BLaER1 (cell line): Measurements from ENCODE around the gene LRRC23.
A peak's percentile ranks its signal among the peaks of the same experiment; 100 is the strongest.

Experiments used
- H3K27ac ChIP-seq: shearing (Covaris generic); formaldehyde crosslinking; 2 replicates; pipeline ENCODE4 v1.8.1; 2022
- H3K27me3 ChIP-seq: shearing (Covaris generic); formaldehyde crosslinking; 2 replicates; pipeline ENCODE4 v1.8.1; 2022
- H3K36me3 ChIP-seq: shearing (Covaris generic); formaldehyde crosslinking; 2 replicates; pipeline ENCODE4 v1.8.1; 2022
- H3K4me1 ChIP-seq: shearing (Covaris generic); formaldehyde crosslinking; 2 replicates; pipeline ENCODE4 v1.8.1; 2022
- H3K4me2 ChIP-seq: shearing (Covaris generic); formaldehyde crosslinking; 2 replicates; pipeline ENCODE4 v1.8.1; 2022
- H3K4me3 ChIP-seq: shearing (Covaris generic); formaldehyde crosslinking; 2 replicates; pipeline ENCODE4 v1.8.1; 2022
- H3K9ac ChIP-seq: shearing (Covaris generic); formaldehyde crosslinking; 2 replicates; pipeline ENCODE4 v1.8.1; 2022
- H3K9me3 ChIP-seq: shearing (Covaris generic); formaldehyde crosslinking; 2 replicates; pipeline ENCODE4 v1.8.1; 2022
- H4K20me1 ChIP-seq: shearing (Covaris generic); formaldehyde crosslinking; 2 replicates; pipeline ENCODE4 v1.8.1; 2022
- Cebpa-rat ChIP-seq: shearing (Covaris generic); IDR thresholded peaks from 2 replicates; pipeline ENCODE4 v1.8.1; 2022

LRRC23 gene

DNA sequence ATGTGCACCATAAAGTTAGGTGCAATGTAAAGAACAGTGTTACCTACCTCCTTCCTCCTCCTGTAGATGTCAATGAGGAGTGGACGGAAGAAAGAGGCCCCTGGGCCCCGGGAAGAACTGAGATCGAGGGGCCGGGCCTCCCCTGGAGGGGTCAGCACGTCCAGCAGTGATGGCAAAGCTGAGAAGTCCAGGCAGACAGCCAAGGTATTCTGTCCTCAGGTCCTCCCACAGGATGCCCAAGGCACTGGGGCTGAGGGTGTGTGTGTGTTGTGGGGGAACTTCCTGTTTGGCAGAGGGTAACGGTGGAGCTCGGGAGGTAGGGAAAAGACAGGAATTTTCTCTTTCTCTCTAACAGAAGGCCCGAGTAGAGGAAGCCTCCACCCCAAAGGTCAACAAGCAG lies 29.5 kb downstream of the LRRC23 start:
- Histone ChIP-seq H4K20me1 (peaks cover 61% of the 10 kb centered on the region), H3K4me2 (peak overlapping the region; percentile 32), H3K27ac (peak overlapping the region; percentile 26; the same call in 1 of the 2 replicates), H3K4me1 (peaks cover 88% of the 10 kb centered on the region), H3K9ac (peak overlapping the region; percentile 55; the same call in 1 of the 2 replicates), H3K27me3 (no peaks in the 10 kb centered on the region), H3K36me3 (peaks cover 51% of the 10 kb centered on the region), H3K4me3 (no peak overlapping the region), H3K9me3 (no peaks in the 10 kb centered on the region)
- TF ChIP-seq Cebpa-rat = no peak

DNA sequence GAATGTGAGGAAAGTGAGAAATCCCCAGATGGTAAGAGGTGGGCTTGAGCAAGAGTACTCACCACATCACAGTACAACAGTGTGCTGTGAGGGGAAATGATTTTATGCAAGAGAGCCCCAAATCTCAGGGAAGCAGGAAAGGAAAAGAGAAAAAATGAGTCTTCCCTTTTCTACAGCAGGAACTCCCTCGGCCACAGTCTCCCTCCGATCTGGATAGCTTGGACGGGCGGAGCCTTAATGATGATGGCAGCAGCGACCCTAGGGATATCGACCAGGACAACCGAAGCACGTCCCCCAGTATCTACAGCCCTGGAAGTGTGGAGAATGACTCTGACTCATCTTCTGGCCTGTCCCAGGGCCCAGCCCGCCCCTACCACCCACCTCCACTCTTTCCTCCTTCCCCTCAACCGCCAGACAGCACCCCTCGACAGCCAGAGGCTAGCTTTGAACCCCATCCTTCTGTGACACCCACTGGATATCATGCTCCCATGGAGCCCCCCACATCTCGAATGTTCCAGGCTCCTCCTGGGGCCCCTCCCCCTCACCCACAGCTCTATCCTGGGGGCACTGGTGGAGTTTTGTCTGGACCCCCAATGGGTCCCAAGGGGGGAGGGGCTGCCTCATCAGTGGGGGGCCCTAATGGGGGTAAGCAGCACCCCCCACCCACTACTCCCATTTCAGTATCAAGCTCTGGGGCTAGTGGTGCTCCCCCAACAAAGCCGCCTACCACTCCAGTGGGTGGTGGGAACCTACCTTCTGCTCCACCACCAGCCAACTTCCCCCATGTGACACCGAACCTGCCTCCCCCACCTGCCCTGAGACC lies 31.0 kb downstream of the LRRC23 start:
- Histone ChIP-seq H3K27me3 (no peaks in the 10 kb centered on the region), H3K4me3 (no peak overlapping the region), H3K4me1 (peaks cover 73% of the 10 kb centered on the region), H3K9me3 (no peaks in the 10 kb centered on the region), H3K4me2 (peak overlapping the region; percentile 99), H3K27ac (peak overlapping the region; percentile 99), H3K9ac (peak overlapping the region; percentile 99; the same call in 1 of the 2 replicates), H3K36me3 (peaks cover 60% of the 10 kb centered on the region), H4K20me1 (peaks cover 48% of the 10 kb centered on the region)
- no peak for TF ChIP-seq Cebpa-rat

DNA sequence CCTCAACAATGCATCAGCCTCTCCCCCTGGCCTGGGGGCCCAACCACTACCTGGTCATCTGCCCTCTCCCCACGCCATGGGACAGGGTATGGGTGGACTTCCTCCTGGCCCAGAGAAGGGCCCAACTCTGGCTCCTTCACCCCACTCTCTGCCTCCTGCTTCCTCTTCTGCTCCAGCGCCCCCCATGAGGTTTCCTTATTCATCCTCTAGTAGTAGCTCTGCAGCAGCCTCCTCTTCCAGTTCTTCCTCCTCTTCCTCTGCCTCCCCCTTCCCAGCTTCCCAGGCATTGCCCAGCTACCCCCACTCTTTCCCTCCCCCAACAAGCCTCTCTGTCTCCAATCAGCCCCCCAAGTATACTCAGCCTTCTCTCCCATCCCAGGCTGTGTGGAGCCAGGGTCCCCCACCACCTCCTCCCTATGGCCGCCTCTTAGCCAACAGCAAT lies 31.6 kb downstream of the LRRC23 start:
- TF ChIP-seq Cebpa-rat = no peak
- H4K20me1 ChIP-seq = peaks cover 43% of the 10 kb centered on the region
- peak overlapping the region; percentile 99 for H3K27ac ChIP-seq
- H3K9me3 ChIP-seq = no peaks in the 10 kb centered on the region
- peak overlapping the region; percentile 93 for H3K4me3 ChIP-seq
- peaks cover 68% of the 10 kb centered on the region for H3K4me1 ChIP-seq
- H3K4me2 ChIP-seq = peak overlapping the region; percentile 99
- peaks cover 67% of the 10 kb centered on the region for H3K36me3 ChIP-seq
- peak overlapping the region; percentile 99 for H3K9ac ChIP-seq
- H3K27me3 ChIP-seq = no peaks in the 10 kb centered on the region

GRCh38 chr12:6936636-6937480 lies 32.2 kb downstream of the LRRC23 start:
- H3K9ac ChIP-seq = peak overlapping the region; percentile 99
- H3K36me3 ChIP-seq = peaks cover 73% of the 10 kb centered on the region

GRCh38 chr12:6937481-6938352 lies 33.1 kb downstream of the LRRC23 start:
- Histone ChIP-seq H3K4me2 (peak overlapping the region; percentile 99), H3K9ac (peak overlapping the region; percentile 99), H3K4me3 (peak overlapping the region; percentile 93), H3K36me3 (peaks cover 74% of the 10 kb centered on the region), H3K4me1 (peaks cover 67% of the 10 kb centered on the region), H3K27me3 (no peaks in the 10 kb centered on the region), H4K20me1 (peaks cover 29% of the 10 kb centered on the region; the same call in 1 of the 2 replicates), H3K27ac (peak overlapping the region; percentile 99), H3K9me3 (no peaks in the 10 kb centered on the region)
- TF ChIP-seq Cebpa-rat = no peak

More at GRCh38 chr12:6936636-6937480, 32.2 kb downstream of the LRRC23 start:
- Histone ChIP-seq H3K4me2 (peak overlapping the region; percentile 99), H3K9me3 (no peaks in the 10 kb centered on the region), H3K4me1 (peaks cover 67% of the 10 kb centered on the region), H3K4me3 (peak overlapping the region; percentile 93), H3K27me3 (no peaks in the 10 kb centered on the region), H3K27ac (peak overlapping the region; percentile 99), H4K20me1 (peaks cover 37% of the 10 kb centered on the region)
- no peak for TF ChIP-seq Cebpa-rat

DNA sequence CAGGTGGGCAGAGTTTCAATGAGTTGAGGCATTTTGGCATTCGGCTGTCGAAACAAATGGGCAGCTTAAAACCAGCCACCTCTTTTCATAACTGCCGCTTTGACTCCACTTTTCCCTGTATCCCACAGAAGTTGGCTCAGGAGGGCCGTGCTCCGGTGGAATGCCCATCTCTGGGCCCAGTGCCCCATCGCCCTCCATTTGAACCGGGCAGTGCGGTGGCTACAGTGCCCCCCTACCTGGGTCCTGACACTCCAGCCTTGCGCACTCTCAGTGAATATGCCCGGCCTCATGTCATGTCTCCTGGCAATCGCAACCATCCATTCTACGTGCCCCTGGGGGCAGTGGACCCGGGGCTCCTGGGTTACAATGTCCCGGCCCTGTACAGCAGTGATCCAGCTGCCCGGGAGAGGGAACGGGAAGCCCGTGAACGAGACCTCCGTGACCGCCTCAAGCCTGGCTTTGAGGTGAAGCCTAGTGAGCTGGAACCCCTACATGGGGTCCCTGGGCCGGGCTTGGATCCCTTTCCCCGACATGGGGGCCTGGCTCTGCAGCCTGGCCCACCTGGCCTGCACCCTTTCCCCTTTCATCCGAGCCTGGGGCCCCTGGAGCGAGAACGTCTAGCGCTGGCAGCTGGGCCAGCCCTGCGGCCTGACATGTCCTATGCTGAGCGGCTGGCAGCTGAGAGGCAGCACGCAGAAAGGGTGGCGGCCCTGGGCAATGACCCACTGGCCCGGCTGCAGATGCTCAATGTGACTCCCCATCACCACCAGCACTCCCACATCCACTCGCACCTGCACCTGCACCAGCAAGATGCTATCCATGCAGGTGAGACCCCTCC lies 34.0 kb downstream of the LRRC23 start:
- H3K4me3 ChIP-seq = peak overlapping the region; percentile 93
- H3K9me3 ChIP-seq = no peaks in the 10 kb centered on the region
- H3K4me2 ChIP-seq = peak overlapping the region; percentile 99
- peak overlapping the region; percentile 99 for H3K9ac ChIP-seq
- H3K27me3 ChIP-seq = no peaks in the 10 kb centered on the region
- no peak for TF ChIP-seq Cebpa-rat
- H4K20me1 ChIP-seq = peaks cover 20% of the 10 kb centered on the region; the same call in 1 of the 2 replicates
- H3K4me1 ChIP-seq = peaks cover 68% of the 10 kb centered on the region
- peak overlapping the region; percentile 99 for H3K27ac ChIP-seq
- H3K36me3 ChIP-seq = peaks cover 66% of the 10 kb centered on the region

DNA sequence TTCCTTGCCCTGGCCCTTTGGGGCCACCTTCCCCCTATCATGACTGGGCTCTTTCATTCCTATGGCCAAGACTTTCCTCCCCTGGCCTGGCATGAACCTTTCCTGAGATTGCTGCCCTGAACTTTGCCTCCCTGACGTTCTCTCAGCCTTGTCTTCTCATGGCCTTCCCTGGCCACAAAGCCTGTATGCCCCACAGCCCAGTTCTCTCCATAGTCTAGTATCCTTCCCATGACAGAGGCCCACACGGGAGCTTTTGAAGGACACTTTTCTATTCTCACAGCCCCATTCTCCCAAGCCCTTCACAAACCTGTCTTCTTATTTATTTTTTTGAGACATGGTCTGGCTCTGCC lies 34.5 kb downstream of the LRRC23 start:
- Histone ChIP-seq H3K9me3 (no peaks in the 10 kb centered on the region), H3K4me2 (no peak overlapping the region), H3K4me3 (no peak overlapping the region), H3K27ac (peak overlapping the region; percentile 99), H3K36me3 (peaks cover 60% of the 10 kb centered on the region), H3K9ac (peak overlapping the region; percentile 99; the same call in 1 of the 2 replicates), H3K4me1 (peaks cover 62% of the 10 kb centered on the region), H4K20me1 (peaks cover 14% of the 10 kb centered on the region; the same call in 1 of the 2 replicates), H3K27me3 (no peaks in the 10 kb centered on the region)
- no peak for TF ChIP-seq Cebpa-rat

GRCh38 chr12:6941267-6941666 lies 36.6 kb downstream of the LRRC23 start:
- H3K27me3 ChIP-seq = no peaks in the 10 kb centered on the region
- H3K4me2 ChIP-seq = no peak overlapping the region
- no peak overlapping the region for H3K4me3 ChIP-seq
- no peak for TF ChIP-seq Cebpa-rat
- no peak overlapping the region; the same call in 1 of the 2 replicates for H3K27ac ChIP-seq
- 0 out of 2 replicates have a peak overlapping the region, but pooled peaks have one; percentile 30 for H3K9ac ChIP-seq
- H3K36me3 ChIP-seq = peaks cover 46% of the 10 kb centered on the region
- H3K9me3 ChIP-seq = no peaks in the 10 kb centered on the region
- no peaks in the 10 kb centered on the region for H4K20me1 ChIP-seq
- H3K4me1 ChIP-seq = peaks cover 56% of the 10 kb centered on the region
